Uterus (tissue), 4 donors: ENCODE data around the gene CCDC106. TPM values are rescaled to one million over a fixed set of nuclear protein-coding genes. Genes with fewer than 3 reads are reported as not detected.

Experiments
- DNase-seq, 2 donors: peaks; one replicate each; pipeline ENCODE4 v3.0.0-alpha.2; 2019 to 2020
- H3K27ac ChIP-seq, 2 donors: fragments of 200-600 bp; sonication (generic); 1 replicate in 1 of 2; 2 replicates in 1 of 2; pipeline ENCODE4 v1.5.1; 2016 to 2018
- H3K27me3 ChIP-seq, 2 donors: fragments of 200-600 bp; sonication (generic); one replicate each; pipeline ENCODE4 v1.5.1; 2018 to 2019; ENCODE audit warnings: control low read depth in 1 of 2
- H3K36me3 ChIP-seq, 2 donors: fragments of 200-600 bp; sonication (generic); one replicate each; pipeline ENCODE4 v1.5.1; 2019; ENCODE audit warnings: control low read depth in 1 of 2
- H3K4me1 ChIP-seq, 2 donors: fragments of 200-600 bp; sonication (generic); one replicate each; pipeline ENCODE4 v1.5.1; 2018 to 2019; ENCODE audit warnings: control low read depth in 1 of 2
- H3K4me3 ChIP-seq, 2 donors: fragments of 200-600 bp; sonication (generic); 1 replicate in 1 of 2; 2 replicates in 1 of 2; pipeline ENCODE4 v1.5.1; 2018 to 2019; ENCODE audit warnings: mild to moderate bottlenecking in 1 of 2
- H3K9me3 ChIP-seq, 2 donors: fragments of 200-600 bp; sonication (generic); one replicate each; pipeline ENCODE4 v1.5.1; 2019; ENCODE audit warnings: control low read depth in 1 of 2
- POLR2A ChIP-seq, 2 donors: fragments of 450-650 bp; IDR thresholded peaks; one replicate each; pipeline ENCODE4 v1.6.1; 2016; ENCODE audit warnings: antibody characterized with exemption in 2 of 2, mild to moderate bottlenecking in 1 of 2, moderate library complexity in 1 of 2
- intact Hi-C: fragments of 100-400 bp; cut with DNase I; formaldehyde crosslinking; loops from one replicate; pipeline ENCODE4 v1.15.1; 2023; ENCODE audit warnings: low total_unique reads
- total RNA-seq, 4 donors: library from RNA; depleted of rRNA in 3 of 4; stranded (reverse); fragments of >200 nt in 3 of 4; gene quantifications; one replicate each; pipeline versions ENCODE4 v1.1.0 to v1.2.4, GENCODE V29; 2014 to 2023
- TF ChIP-seq, protein P1 (sequence below), 4 experiments: fragments of 200-600 bp in 2 of 4; fragments of 450-650 bp in 2 of 4; sonication (generic) in 2 of 4; IDR thresholded peaks; one replicate each; pipeline ENCODE4 v1.5.1; 2016 to 2019; ENCODE audit warnings: antibody characterized with exemption in 4 of 4, mild to moderate bottlenecking in 2 of 4, moderate library complexity in 1 of 4
- donor health status: DM: yes; HTN: yes; CAD: no.

Gene CCDC106
- total RNA-seq, 4 donors from 2014 or later: 2.9 to 25.0 (median 6.7) TPM

DNA sequence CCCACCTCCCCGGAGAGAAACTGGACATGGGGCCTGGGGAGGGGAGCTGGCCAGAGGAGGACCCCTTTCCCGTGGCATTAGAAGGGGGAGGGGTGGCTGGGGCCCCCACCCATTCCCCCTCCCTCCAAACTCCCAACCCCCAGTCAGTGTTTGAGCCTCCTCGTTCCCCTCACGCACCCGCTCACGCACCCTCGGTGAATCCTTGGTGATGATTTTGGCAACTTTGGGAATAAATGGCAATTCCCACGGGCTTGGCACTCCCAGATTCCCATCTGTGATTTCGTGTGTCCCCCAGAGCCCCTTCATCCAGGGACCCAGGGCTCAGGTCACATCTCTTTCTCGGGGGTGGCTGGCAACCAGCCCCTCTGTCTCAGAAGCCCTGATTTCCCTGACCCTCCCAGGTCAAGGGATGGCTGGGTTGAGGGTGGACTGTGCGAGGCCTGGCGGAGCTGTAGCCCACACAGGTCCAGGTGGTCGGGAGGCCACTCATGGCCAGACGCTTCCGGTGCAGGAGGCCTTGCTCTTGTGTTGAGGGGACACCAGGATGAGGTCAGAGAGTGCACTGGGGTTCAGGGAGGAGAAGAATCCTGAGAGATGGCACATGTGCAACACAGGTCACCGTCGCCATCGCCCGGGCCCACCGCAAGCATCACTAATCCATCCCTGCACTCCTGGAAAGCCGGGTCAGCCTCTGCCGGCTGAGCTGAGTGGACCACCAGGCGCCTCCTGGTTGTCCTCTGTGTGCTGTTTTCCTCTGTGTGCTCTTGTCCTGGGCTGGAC is 47.7 kb downstream of the CCDC106 start:
- no peak overlapping the region for H3K27ac ChIP-seq
- intact Hi-C loops: no loop called here
- H3K4me3 ChIP-seq: no peak overlapping the region
- no peaks in the 10 kb centered on the region for H3K36me3 ChIP-seq
- no peak for TF ChIP-seq POLR2A (IDR thresholded peaks at IDR 0.05)
- TF ChIP-seq, protein P1, sequence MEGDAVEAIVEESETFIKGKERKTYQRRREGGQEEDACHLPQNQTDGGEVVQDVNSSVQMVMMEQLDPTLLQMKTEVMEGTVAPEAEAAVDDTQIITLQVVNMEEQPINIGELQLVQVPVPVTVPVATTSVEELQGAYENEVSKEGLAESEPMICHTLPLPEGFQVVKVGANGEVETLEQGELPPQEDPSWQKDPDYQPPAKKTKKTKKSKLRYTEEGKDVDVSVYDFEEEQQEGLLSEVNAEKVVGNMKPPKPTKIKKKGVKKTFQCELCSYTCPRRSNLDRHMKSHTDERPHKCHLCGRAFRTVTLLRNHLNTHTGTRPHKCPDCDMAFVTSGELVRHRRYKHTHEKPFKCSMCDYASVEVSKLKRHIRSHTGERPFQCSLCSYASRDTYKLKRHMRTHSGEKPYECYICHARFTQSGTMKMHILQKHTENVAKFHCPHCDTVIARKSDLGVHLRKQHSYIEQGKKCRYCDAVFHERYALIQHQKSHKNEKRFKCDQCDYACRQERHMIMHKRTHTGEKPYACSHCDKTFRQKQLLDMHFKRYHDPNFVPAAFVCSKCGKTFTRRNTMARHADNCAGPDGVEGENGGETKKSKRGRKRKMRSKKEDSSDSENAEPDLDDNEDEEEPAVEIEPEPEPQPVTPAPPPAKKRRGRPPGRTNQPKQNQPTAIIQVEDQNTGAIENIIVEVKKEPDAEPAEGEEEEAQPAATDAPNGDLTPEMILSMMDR (IDR thresholded peaks at IDR 0.05): no peak
- no peak for DNase-seq
- no peaks in the 10 kb centered on the region for H3K27me3 ChIP-seq
- H3K4me1 ChIP-seq: no peaks in the 10 kb centered on the region
- H3K9me3 ChIP-seq: no peaks in the 10 kb centered on the region

- no peak for TF ChIP-seq POLR2A (IDR thresholded peaks at IDR 0.05)
- TF ChIP-seq, protein P1 (IDR thresholded peaks at IDR 0.05): no peak
- H3K27me3 ChIP-seq: no peaks in the 10 kb centered on the region
- no peak for DNase-seq
- H3K36me3 ChIP-seq: no peaks in the 10 kb centered on the region
- H3K9me3 ChIP-seq: no peaks in the 10 kb centered on the region
- no peaks in the 10 kb centered on the region for H3K4me1 ChIP-seq
- no peak overlapping the region for H3K27ac ChIP-seq
- intact Hi-C loops: no loop called here
- no peak overlapping the region for H3K4me3 ChIP-seq
These were observed 48.5 kb downstream of the CCDC106 start for GRCh38 chr19:55696301-55697068.

DNA sequence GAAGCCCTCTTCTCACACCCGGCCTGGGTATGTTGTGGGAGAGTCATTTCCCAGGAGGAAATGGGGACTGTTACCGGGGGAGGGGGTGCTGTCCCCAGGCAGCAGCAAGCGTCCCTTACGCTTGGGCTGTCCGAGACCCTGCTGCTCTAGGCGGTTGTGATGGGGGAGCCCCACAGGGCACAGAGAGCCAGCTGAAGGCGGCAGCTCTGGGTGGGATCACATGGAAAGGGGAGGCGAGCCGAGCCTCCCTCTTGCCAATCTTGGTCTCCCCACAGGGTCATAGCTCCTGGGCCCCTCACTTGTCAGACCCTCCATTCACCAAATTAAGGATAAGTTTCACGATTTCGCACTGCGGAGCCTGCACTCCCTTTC is 49.0 kb downstream of the CCDC106 start:
- H3K36me3 ChIP-seq: no peaks in the 10 kb centered on the region
- no peaks in the 10 kb centered on the region for H3K27me3 ChIP-seq
- no peak for TF ChIP-seq POLR2A (IDR thresholded peaks at IDR 0.05)
- TF ChIP-seq, protein P1 (IDR thresholded peaks at IDR 0.05): no peak
- no peaks in the 10 kb centered on the region for H3K9me3 ChIP-seq
- no peaks in the 10 kb centered on the region for H3K4me1 ChIP-seq
- H3K27ac ChIP-seq: no peak overlapping the region
- no peak overlapping the region for H3K4me3 ChIP-seq
- intact Hi-C loops: no loop called here
- no peak for DNase-seq

DNA sequence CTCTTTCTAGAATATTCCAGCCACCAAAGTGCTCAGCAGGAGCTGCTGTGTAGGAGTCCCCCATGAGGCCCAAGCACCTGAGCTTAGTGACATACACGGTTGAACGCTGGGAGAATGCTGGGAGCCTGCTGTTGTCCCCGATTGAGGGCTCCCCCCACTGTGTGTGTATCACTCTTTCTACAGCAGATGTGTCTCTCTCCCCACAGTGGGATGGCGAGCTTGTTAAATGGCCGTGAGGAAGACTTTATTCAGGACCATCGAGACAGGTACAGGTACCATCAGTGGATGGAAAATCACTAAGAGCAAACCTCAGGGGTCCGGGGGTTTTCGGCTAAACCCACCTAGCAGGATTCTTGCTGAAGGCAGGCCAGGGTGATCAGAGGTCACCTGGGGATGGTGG is 49.7 kb downstream of the CCDC106 start:
- no peak overlapping the region for H3K4me3 ChIP-seq
- no peaks in the 10 kb centered on the region for H3K36me3 ChIP-seq
- TF ChIP-seq, protein P1 (IDR thresholded peaks at IDR 0.05): no peak
- TF ChIP-seq POLR2A (IDR thresholded peaks at IDR 0.05): no peak
- no peaks in the 10 kb centered on the region for H3K27me3 ChIP-seq
- no peak overlapping the region for H3K27ac ChIP-seq
- no peaks in the 10 kb centered on the region for H3K4me1 ChIP-seq
- no peak for DNase-seq
- H3K9me3 ChIP-seq: no peaks in the 10 kb centered on the region
- intact Hi-C loops: no loop called here

- no peaks in the 10 kb centered on the region for H3K9me3 ChIP-seq
- no peak overlapping the region for H3K4me3 ChIP-seq
- no peak overlapping the region for H3K27ac ChIP-seq
- no peaks in the 10 kb centered on the region for H3K36me3 ChIP-seq
- intact Hi-C loops: no loop called here
- H3K4me1 ChIP-seq: no peaks in the 10 kb centered on the region
- H3K27me3 ChIP-seq: no peaks in the 10 kb centered on the region
- TF ChIP-seq, protein P1 (IDR thresholded peaks at IDR 0.05): no peak
- no peak for TF ChIP-seq POLR2A (IDR thresholded peaks at IDR 0.05)
- no peak for DNase-seq
These were observed 50.2 kb downstream of the CCDC106 start for GRCh38 chr19:55698256-55698655.
